HFF-Myc (cell line): Measurements from ENCODE around the gene EMD.
"Not testable (repeated sequence)": the region's sequence is repeated elsewhere in the genome, so short reads cannot be mapped to it uniquely, and the experiment has no call there.

ENCODE experiments used
- DNase-seq: peaks from one replicate; pipeline ENCODE4 v3.0.0-alpha.2; 2011; ENCODE audit warnings: low read depth; ENCODE audit errors: extremely low read depth
- H3K4me3 ChIP-seq: replicated peaks from 2 replicates; pipeline ENCODE4 v1.5.1; 2011; ENCODE audit warnings: low read depth, mild to moderate bottlenecking, control low read depth, low read length
- CTCF ChIP-seq: IDR thresholded peaks from 2 replicates; pipeline ENCODE4 v1.5.1; 2012; ENCODE audit warnings: mild to moderate bottlenecking, low read depth, low read length, control low read depth; ENCODE audit errors: missing control alignments

Gene EMD

GRCh38 chrX:154396363-154396762 lies 17.3 kb downstream of the EMD start:
- DNase-seq, H3K4me3 ChIP-seq: not testable (repeated sequence)

- H3K4me3 ChIP-seq, result peak overlapping the region; percentile 88
- no peak for TF ChIP-seq CTCF
- no peak for DNase-seq
Measured at GRCh38 chrX:154396973-154397887, 18.1 kb downstream of the EMD start.

- peak within 1 kb of the TSS; percentile 88 for H3K4me3 ChIP-seq
- peak; percentile 88 for DNase-seq
- TF ChIP-seq CTCF, result no peak
Measured at GRCh38 chrX:154397888-154398667, 19.0 kb downstream of the EMD start, which contains the start of gene RPL10. Gene RPL10, plus strand, starts transcription at chrX:154398377. Its CDS starts 143 bp downstream, at chrX:154398520.

GRCh38 chrX:154398668-154399526 lies 19.8 kb downstream of the EMD start:
- H3K4me3 ChIP-seq, result peak overlapping the region; percentile 88
- TF ChIP-seq CTCF, result peak; percentile 65
- no peak for DNase-seq

GRCh38 chrX:154399527-154400368 lies 20.7 kb downstream of the EMD start:
- peak overlapping the region; percentile 88 for H3K4me3 ChIP-seq
- no peak for DNase-seq
- no peak for TF ChIP-seq CTCF

- DNase-seq, result not testable (repeated sequence)
- peak overlapping the region; percentile 88 for H3K4me3 ChIP-seq
Measured at GRCh38 chrX:154400369-154400817, 21.3 kb downstream of the EMD start.
